Measurements from ENCODE around the gene XRCC3.

The XRCC3 gene

GRCh38 chr14:103738701-103739451 is 23.6 kb upstream of the XRCC3 start:
- no peak for DNase-seq (ENCODE audit: low read depth in 2 of 2)

DNA sequence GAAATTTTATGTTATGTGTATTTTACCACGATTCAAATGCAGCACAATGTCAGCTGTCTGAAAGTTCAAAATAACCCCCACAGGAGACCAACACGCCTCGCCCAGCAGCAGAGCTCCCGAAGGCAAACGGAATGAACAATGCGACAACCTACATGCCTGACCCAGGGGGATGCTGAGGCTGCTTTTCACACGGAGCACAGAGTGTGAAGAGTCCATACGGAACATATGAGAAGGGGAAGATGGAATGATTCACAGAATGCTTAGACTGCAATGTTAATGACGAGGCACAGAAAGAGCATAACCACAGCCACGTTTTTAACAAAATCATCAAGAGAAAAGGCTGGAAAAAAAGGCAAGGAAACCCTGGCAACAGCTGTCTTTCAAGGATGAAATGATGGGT is 22.9 kb upstream of the XRCC3 start:
- no peak for DNase-seq (ENCODE audit: low read depth in 2 of 2)

GRCh38 chr14:103737432-103738045 is 22.3 kb upstream of the XRCC3 start:
- no peak for DNase-seq (ENCODE audit: low read depth in 2 of 2)

DNA sequence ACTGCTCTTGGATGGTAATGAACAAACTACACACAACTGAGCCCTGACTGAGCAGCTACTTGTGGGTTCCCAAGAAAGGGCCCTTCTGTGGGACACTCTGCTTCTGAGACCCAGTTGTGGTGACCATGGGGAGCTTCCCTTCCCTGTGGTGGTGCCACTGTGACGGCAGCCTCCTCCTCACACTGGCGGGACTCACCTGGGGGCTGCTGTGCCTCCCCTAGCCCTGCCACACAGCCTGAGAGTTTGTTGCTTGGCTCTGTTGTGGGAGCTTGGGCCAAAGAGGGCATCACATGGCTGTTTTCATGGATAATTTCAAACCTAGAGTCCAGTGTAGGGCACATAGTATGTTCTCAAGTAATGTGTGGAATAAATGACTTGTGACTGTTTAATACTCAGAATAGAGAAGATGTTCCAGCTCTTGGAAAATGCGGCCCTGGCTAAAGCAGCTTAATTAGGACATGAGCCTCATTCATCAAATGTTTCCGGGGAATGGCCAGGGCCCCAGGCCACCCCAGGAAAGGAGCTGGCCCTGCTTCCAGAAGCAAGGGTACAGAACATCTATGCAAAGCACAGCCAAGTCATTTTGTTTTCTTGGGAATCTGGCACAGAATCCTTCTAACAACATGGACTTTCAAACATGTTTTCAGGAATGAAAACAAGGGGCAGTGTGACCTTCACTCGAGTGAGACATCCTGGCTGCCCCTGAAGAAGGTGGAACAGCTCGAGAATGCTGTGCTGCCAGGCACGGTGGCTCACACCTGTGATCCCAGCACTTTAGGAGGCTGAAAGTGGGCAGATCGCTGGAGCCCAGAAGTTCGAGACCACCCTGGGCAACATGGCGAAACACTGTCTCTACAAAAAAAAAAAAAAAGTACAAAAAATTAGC is 21.5 kb upstream of the XRCC3 start:
- no peak for DNase-seq (ENCODE audit: low read depth in 2 of 2)

DNA sequence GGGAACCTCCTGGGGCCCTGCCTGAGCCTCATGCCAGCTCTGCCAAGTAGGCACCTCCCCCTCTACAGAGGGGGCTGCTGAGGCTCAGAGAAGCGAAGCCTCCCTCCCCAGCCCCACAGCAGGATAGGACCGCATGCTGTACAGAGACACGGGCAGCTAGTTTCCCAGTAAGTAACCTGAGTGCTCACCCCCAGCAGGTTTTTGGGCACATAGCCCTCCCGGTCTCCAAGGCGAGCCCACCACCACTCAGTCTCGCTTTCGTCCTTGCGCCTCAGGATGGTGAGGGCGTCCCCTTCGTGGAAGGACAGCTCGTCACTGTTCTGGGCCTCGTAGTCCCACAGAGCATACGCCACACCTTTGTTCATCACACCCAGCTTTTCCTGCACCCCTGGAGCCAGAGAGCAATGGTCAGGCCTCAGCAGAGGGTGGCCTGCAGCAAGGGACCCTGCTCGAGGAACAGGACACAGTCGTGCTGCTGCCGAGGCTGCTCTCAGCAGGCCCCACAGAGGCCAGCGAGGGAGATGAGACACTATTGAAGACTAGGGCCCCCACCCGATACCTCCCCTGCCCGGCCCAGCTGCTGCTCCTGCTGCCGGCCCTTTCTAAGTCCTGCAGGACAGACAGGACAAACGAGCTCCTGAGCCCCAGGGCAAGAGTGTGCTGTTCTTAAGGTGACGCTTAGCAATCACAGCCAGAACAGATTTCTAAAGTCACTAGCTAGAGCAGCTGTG is 20.7 kb upstream of the XRCC3 start:
- DNase-seq (ENCODE audit: low read depth in 2 of 2), result no peak

DNA sequence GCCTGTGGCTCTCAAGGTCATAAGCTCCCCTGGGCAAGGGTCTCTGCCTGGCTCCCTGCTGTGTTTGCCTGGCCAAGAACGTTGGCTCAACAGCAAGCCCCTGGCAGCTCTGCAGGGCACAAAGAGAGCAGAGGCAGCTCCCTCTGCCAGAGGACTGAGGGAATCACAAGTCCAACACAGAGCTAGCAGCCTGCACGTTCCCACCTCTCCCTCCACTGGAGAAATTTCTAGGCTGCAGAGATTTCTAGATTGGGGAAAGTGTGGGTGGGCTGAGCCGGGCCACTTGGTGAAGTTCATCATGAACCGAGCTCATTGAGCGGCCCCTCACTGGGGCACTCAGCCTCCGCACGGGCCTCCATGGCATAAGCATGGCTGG is 20.2 kb upstream of the XRCC3 start:
- no peak for DNase-seq (ENCODE audit: low read depth in 2 of 2)

- DNase-seq (ENCODE audit: low read depth in 2 of 2), result no peak
These were observed 19.8 kb upstream of the XRCC3 start for GRCh38 chr14:103735022-103735421.

DNA sequence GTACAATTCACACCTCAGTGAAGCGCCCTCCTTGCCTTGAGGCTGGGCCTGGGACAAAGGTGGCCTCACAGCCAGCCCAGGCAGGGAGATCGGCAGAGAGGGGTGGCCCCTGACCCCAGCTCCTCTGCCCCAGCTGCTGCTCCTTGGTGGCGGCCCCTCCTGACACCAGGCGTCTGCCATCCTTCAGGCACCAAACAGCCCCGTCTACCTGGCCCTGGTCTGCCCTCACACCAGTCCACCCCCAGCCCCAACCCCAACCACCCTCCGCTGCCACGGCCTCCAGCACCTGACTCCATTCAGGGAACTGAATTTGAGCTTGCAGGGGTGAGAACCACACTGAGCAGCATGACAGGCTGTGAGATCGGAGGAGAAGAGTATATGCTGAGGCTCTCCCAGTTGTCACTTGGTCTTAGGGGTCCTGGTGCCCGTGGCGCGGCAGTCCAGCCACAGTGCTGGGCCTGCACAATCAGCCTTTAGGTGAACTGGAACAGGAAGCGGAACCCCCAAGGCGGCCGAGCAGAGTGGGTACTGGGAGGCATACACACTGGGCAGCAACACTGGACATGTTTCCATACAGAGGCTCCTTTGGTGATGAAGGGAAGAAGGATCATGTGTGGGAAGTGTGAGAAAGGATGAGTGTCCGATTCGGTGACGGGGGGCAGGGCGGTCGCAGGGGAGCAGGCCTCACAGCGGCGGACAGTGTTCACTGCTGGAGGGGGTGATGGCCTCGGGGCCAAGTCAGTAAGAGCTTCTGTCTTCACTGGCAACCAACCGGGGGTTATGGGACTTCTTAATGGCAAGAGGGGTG is 19.0 kb upstream of the XRCC3 start:
- DNase-seq (ENCODE audit: low read depth in 2 of 2), result no peak

DNA sequence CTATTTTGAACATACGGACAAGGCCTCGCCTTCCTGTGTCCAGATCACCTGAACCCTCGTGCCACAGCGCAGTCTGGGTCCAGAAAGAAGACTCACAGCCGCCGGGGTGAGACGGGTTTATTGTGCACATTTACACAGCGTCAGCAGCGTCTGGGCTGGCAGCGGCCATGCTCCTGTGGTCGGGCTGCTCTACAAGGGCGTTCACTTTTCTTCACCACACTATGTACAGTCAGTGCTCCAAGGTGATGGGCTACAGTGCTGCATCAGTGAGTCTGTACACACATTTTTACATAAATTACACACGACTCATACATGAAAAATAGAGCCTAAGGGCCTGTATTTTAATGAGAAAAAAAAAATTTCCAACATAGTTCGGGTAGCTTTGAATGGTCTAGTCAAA is 18.4 kb upstream of the XRCC3 start:
- DNase-seq (ENCODE audit: low read depth in 2 of 2), result no peak

GRCh38 chr14:103732868-103733620 is 17.8 kb upstream of the XRCC3 start:
- DNase-seq (ENCODE audit: low read depth in 2 of 2), result no peak

DNA sequence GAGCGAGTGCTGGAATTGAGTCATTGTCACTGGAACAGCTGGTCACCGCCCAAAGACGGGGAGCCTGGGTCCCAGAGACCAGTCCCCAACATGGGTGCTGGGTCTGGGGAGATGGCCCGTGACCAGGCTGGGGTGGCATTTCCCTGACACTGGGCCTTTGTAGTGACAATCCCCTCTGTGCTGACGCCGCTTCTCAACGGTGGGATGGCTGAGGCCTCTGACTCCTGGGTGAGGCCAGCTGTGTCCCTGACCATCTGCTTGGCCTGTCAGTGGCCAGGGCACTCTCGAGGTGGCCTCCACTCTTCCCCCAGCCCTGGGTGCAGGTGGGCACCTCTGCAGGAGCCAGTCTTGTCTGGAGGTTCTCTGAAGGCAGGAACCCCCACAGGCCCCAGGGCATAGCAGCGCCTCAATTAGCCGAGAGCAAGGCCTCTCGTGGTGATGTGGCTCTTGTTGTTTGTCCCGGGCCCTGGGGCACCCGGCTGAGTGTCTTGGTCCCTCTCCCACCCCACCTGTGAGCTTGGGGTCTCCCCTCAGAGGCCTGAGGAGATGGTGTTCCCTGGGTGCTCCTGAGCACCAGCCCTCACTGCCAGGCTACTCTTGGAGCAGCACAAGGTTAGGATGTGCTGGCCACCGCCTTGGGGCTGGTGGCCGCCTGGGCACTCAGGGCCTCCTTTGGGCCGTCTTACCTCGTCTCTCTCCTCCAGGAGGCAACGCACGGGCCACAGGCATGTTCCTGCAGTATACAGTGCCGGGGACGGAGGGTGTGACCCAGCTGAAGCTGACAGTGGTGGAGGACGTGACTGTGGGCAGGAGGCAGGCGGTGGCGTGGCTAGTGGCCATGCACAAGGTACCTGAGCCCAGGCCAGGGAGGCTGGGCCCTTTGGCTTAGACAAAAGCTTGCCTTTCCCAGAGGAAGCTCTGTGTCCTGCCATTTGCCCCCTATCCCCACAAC is 16.9 kb upstream of the XRCC3 start:
- DNase-seq (ENCODE audit: low read depth in 2 of 2), result no peak

DNA sequence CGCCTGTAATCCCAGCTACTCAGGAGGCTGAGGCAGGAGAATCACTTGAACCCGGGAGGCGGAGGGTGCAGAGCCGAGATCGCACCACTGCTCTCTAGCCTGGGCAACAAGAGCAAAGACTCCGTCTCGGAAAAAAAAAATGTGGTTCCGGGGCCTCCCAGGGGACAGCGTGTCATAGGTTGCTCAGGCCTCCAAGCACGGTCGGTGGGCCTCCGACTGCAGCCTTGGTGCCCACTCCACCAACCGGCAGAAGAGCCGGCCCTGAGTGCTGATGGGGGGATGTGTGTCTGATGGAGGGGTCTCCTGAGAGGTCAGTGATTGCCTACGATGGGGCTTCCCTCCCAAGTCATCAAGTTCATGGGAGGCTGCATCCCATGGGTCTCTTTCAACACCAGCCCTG is 16.2 kb upstream of the XRCC3 start:
- DNase-seq (ENCODE audit: low read depth in 2 of 2), result no peak

DNA sequence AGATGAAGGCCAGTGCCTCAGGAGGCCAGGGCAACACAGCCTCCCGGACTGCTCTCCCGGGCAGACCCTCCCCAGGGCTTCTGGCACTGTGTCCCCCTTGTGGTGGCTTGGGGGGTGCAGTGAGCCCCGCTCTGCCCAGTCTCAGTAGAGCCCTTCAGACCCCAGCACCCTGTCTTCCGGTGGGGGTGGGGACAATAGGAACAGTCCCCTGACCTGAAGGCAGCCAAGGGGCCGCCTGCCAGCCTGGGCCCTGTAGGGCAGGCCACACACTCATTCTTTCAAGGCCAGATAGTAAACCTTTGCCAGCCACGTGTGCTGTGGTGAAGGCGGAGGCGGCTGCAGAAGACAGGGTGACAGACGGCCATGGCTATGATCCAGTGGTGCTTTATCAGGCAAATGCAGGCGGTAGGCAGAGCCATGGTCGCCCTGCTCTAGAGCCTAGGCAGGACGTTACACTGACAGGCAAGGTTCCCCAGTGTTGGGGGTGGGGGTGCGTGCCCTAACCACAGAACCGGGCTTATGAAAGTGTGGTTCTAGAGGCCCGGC is 15.3 kb upstream of the XRCC3 start:
- no peak for DNase-seq (ENCODE audit: low read depth in 2 of 2)

GRCh38 chr14:103729496-103730448 is 14.5 kb upstream of the XRCC3 start:
- DNase-seq (ENCODE audit: low read depth in 2 of 2), result no peak

DNA sequence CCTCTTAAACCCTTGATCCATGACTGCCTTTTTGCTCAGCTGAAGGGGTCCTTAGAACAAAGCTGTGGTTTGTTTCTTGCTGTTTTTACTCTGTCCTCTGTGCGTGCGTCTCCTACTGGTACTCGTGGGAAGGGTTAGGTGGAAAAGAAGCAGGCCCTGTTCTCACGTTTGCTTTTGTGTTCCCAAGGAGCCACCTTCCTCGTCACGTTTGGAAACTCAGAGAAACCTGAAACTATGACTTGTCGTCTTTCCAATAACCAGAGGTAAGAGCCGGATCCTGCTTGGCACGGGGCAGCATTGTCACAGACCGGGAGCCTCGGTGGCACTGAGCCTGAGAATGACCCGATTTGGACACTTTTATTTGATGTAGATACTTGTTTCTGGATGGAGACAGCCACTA is 13.5 kb upstream of the XRCC3 start:
- no peak for DNase-seq (ENCODE audit: low read depth in 2 of 2)

- DNase-seq (ENCODE audit: low read depth in 2 of 2), result no peak
These were observed 12.9 kb upstream of the XRCC3 start for GRCh38 chr14:103728141-103728540.

- DNase-seq (ENCODE audit: low read depth in 2 of 2), result no peak
These were observed 12.2 kb upstream of the XRCC3 start for GRCh38 chr14:103727313-103727980.
